Psoas muscle (tissue), 8 donors: ENCODE measurements around the gene CRYGS. TPM values are rescaled to one million over a fixed set of nuclear protein-coding genes. Genes with fewer than 3 reads are reported as not detected.

Source experiments
- ATAC-seq, 4 donors: fragments of 200-7000 bp; cut with Tn5 transposase; one replicate each; pipeline ENCODE4 v1.9.1; 2020; ENCODE audit warnings: moderate library complexity in 3 of 4, mild to moderate bottlenecking in 2 of 4
- DNase-seq, 2 donors: peaks; one replicate each; pipeline ENCODE4 v3.0.0-alpha.2; 2020
- H3K27ac ChIP-seq: fragments of 200-600 bp; one replicate; pipeline ENCODE4 v1.8.0; 2022
- H3K27me3 ChIP-seq, 3 donors: fragments of 200-600 bp in 1 of 3; one replicate each; pipeline versions ENCODE4 v1.6.1 to v1.8.0; 2013 to 2022; ENCODE audit warnings: low read length in 2 of 3, mild to moderate bottlenecking in 2 of 3, moderate library complexity in 1 of 3; ENCODE audit not compliant: insufficient read depth in 3 of 3
- H3K36me3 ChIP-seq, 2 donors: fragments of 200-600 bp in 1 of 2; one replicate each; pipeline versions ENCODE4 v1.6.1 to v1.8.0; 2013 to 2022; ENCODE audit warnings: low read depth in 1 of 2, mild to moderate bottlenecking in 1 of 2, moderate library complexity in 1 of 2; ENCODE audit not compliant: insufficient read depth in 1 of 2
- H3K4me1 ChIP-seq: fragments of 200-600 bp; one replicate; pipeline ENCODE4 v1.8.0; 2022
- H3K4me3 ChIP-seq: fragments of 200-600 bp; one replicate; pipeline ENCODE4 v1.8.0; 2022; ENCODE audit warnings: mild to moderate bottlenecking
- H3K9me3 ChIP-seq: fragments of 200-600 bp; one replicate; pipeline ENCODE4 v1.8.0; 2022
- CTCF ChIP-seq: fragments of 200-600 bp; IDR thresholded peaks from one replicate; pipeline ENCODE4 v1.8.0; 2022; ENCODE audit warnings: antibody characterized with exemption
- WGBS, 3 donors: extraction: QIAGEN DNeasy Blood & Tissue Kit; methylation state at CpG; one replicate each; pipeline versions ENCODE4 v1.1.6 to v1.1.7; 2013; 5-methylcytosine and 5-hydroxymethylcytosine counted together
- intact Hi-C, 2 donors: fragments of 100-400 bp; cut with DNase I; formaldehyde crosslinking; loops; one replicate each; pipeline versions ENCODE4 v1.11.0 to v1.14.2; 2022
- polyA plus RNA-seq, 3 donors: library from polyadenylated mRNA; stranded (reverse); fragments of 200-250 nt; gene quantifications; one replicate each; pipeline ENCODE4 v1.2.3, GENCODE V29; 2013
- total RNA-seq, 4 donors: library from RNA; stranded (reverse); fragmentation: NEBNext Ultra II Directional in 2 of 4; extraction: Animal tissue kit (Norgen Biotek cat#: 25700) in 2 of 4; gene quantifications; one replicate each; pipeline versions ENCODE4 v1.2.1 to v1.2.4, GENCODE V29; 2021 to 2023
- donor health status: healthy with polysubstance abuse.
- donor health status: DM: no; HTN: no; CAD: no; lungs with moderate emphysema.
- donor health status: Bipolar disorder and iron deficiency.
- donor health status: healthy.
- donor health status: DM: yes; HTN: yes; CAD: no.
- donor health status: DM: no; HTN: no; CAD: no.
- donor health status: DM: no; HTN: no; CAD: no.
- donor health status: DM: yes; HTN: yes; CAD: no.

CRYGS gene
- total and polyA plus RNA-seq, 7 donors = 0.30 to 1.0 (median 0.56) TPM

- no peak for ATAC-seq
- WGBS, 3 donors = 22 to 24% (median 23%) methylated on average over 5 of the region's 5 CpGs
- peaks cover 0 to 10% (median 4%) of the 10 kb centered on the region in 3 donors for H3K27me3 ChIP-seq
Measured at GRCh38 chr3:186520431-186520830, 23.7 kb downstream of the CRYGS start.

GRCh38 chr3:186519021-186519658 lies 25.0 kb downstream of the CRYGS start:
- Histone ChIP-seq H3K27ac (no peak overlapping the region), H3K9me3 (no peaks in the 10 kb centered on the region), H3K4me1 (no peaks in the 10 kb centered on the region), H3K27me3 (peaks cover 4 to 9% (median 4%) of the 10 kb centered on the region in 3 donors), H3K36me3 (no peaks in the 10 kb centered on the region), H3K4me3 (no peak overlapping the region)
- DNase-seq (no peak), ATAC-seq (no peak)
- 65 to 72% (median 67%) methylated on average over 6 of the region's 6 CpGs for WGBS, 3 donors
- TF ChIP-seq CTCF = no peak
- intact Hi-C loops = no loop called here

More at GRCh38 chr3:186520431-186520830, 23.7 kb downstream of the CRYGS start:
- no peak for DNase-seq
- Histone ChIP-seq H3K36me3 (no peaks in the 10 kb centered on the region), H3K9me3 (no peaks in the 10 kb centered on the region), H3K27ac (no peak overlapping the region), H3K4me1 (no peaks in the 10 kb centered on the region), H3K4me3 (no peak overlapping the region)
- intact Hi-C loops = no loop called here
- TF ChIP-seq CTCF = no peak

- no peak for TF ChIP-seq CTCF
- ATAC-seq = no peak
- intact Hi-C loops = no loop called here
- Histone ChIP-seq H3K4me1 (no peaks in the 10 kb centered on the region), H3K9me3 (no peaks in the 10 kb centered on the region), H3K27ac (no peak overlapping the region), H3K36me3 (no peaks in the 10 kb centered on the region), H3K27me3 (peaks cover 0 to 4% (median 3%) of the 10 kb centered on the region in 3 donors), H3K4me3 (no peak overlapping the region)
- 46 to 66% (median 46%) methylated on average over 4 of the region's 4 CpGs for WGBS, 3 donors
- no peak for DNase-seq
Measured at GRCh38 chr3:186517218-186517617, 27.0 kb downstream of the CRYGS start.

- no peak for ATAC-seq
Measured at GRCh38 chr3:186516646-186517045, 27.5 kb downstream of the CRYGS start.

More at GRCh38 chr3:186516646-186517045, 27.5 kb downstream of the CRYGS start:
- no peaks in the 10 kb centered on the region for H3K4me1 ChIP-seq
- H3K36me3 ChIP-seq = no peaks in the 10 kb centered on the region
- TF ChIP-seq CTCF = no peak
- intact Hi-C loops = no loop called here
- no peaks in the 10 kb centered on the region for H3K9me3 ChIP-seq
- no peak overlapping the region for H3K4me3 ChIP-seq
- H3K27ac ChIP-seq = no peak overlapping the region
- 69 to 75% (median 71%) methylated on average over 2 of the region's 2 CpGs for WGBS, 3 donors
- no peak for DNase-seq
- peaks cover 0 to 4% (median 3%) of the 10 kb centered on the region in 3 donors for H3K27me3 ChIP-seq
